HG02759 (cell line): Measurements from ENCODE around the gene LYST.
"Not testable (repeated sequence)": the region's sequence is repeated elsewhere in the genome, so short reads cannot be mapped to it uniquely, and the experiment has no call there.

Experiments used
- ATAC-seq: cut with Tn5 transposase; IDR thresholded peaks from one replicate; pipeline ENCODE4 v1.9.1; 2021; ENCODE audit warnings: mild to moderate bottlenecking, moderate library complexity; ENCODE audit not compliant: unreplicated experiment

The LYST gene

DNA sequence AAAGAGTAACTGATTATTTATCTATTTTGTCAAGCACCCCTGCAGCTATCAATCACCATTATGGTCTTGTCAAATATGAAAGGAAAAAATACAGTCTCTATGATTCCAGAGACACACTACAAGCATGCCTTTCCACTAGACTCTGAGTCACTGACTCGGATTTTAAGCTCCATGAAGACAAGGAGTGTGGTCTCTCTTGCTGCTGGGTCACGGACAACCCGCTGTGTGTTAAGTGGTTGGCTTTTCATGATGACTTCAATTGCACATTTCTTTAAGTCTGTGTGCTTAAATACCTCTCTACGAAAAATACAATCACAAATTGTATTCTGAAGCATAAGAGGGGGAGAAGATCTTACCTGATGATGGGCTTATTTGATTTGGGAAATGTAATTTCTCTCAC, 203.1 kb downstream of the LYST start:
- ATAC-seq: no peak

DNA sequence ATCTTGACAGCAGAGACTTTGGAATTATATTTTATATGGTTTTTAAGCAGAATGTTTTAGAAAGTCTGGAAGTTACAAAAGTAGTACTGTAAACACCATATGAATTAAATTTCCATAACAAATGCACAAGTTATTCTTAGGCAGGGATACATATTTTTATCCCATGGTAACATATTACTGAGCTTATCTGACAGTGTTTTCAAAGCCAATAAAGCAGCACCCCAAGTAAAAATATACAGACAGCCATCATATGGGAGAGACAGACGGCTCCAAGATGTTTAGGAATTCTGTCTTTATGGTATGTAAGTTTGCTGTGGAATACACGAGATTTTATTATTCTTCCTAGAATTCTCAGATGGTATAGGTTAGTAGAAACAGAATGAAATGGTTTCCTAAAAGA, 205.1 kb downstream of the LYST start:
- no peak for ATAC-seq

DNA sequence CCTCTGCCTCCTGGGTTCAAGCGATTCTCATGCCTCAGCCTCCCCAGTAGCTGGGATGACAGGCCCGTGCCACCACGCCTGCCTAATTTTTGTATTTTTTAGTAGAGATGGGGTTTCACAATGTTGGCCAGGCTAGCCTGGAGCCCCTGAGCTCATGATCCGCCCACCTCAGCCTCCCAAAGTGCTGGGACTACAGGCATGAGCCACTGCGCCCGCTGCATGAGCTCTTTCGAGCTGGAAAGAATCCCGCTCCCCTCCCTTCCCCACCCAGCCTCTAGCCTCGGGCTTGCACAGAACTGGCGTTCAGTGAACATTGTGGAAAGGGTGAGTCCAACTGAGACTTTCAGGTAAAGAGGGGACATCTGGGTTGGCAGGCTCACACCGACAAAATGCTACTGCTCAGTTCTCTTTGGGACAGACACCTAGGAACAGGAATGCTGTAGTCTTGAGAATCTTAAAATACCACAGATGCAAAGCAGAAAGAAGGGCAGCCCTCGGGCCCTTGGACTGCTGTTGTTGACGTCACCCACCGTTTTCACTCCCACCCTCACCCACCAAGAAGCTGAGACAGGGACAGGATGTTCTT, 207.4 kb downstream of the LYST start:
- no peak for ATAC-seq

DNA sequence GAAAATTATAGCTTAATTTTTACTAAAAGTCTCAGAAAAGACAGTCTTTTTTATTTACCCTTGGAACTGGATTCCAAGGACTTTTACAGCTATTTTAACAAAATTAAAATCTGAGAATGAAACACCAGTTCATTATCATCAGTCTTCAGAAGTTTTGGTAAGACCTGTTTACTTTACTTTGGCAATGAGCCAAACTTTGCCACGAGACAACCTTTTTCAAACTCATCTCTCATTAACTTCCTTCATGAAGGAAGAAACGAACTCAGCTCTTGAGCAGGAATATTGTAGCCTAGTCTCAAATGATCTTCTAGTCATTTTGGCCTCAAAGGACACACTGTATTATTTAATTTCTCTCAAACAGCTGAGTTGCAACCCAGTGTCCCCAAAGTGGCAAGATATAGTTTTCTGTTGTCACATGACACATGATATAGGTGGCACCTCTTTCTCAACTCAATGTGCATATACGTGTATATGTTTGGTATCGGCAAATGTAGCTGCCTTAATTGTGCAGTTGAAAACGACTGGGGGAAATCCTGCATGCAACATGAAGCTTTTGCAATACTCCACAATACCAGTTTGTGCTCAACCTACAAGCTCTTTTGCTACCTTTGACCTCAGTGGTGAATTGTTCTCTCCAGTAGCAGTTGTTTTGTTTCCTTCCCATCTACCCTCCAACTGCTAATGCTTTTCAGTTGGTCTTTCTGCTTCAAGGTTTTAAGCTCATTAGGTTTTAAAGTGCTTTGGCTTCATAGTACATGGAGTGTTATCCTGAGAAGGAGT, 208.8 kb downstream of the LYST start:
- no peak for ATAC-seq

DNA sequence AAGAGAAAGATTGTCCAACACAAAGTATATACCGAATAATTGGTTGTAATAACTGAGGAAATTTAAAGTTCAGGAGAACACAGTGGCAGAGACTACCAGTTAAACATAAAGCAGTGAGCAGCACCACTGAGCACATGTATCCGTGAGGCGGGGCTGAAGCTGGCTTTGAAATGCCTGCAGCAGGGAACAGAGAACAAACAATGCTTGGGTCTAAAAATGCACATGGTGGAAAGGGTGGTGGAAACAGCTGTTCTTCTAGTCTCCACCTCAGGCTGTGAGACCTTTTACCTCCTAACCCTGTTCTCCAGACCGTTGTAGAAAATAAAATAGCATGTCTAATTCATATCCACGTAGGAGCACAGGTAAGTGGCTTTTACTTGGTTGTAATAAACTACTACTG, 209.4 kb downstream of the LYST start:
- ATAC-seq: no peak

DNA sequence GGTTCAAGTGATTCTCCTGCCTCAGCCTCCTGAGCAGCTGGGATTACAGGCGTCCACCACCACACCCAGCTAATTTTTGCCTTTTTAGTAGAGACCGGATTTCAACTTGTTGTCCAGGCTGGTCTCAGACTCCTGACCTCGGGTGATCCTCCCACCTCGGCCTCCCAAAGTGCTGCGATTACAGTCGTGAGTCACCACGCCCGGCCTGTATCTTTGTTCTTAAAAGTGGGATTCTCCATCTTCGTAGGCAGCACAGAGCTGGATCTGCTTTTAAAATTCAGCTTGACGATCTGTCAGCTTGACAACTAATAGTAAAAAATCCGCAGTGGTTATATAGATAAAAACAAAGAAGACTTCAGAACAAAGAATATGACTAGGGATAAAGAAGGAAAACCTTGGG, 214.3 kb downstream of the LYST start:
- ATAC-seq: no peak

DNA sequence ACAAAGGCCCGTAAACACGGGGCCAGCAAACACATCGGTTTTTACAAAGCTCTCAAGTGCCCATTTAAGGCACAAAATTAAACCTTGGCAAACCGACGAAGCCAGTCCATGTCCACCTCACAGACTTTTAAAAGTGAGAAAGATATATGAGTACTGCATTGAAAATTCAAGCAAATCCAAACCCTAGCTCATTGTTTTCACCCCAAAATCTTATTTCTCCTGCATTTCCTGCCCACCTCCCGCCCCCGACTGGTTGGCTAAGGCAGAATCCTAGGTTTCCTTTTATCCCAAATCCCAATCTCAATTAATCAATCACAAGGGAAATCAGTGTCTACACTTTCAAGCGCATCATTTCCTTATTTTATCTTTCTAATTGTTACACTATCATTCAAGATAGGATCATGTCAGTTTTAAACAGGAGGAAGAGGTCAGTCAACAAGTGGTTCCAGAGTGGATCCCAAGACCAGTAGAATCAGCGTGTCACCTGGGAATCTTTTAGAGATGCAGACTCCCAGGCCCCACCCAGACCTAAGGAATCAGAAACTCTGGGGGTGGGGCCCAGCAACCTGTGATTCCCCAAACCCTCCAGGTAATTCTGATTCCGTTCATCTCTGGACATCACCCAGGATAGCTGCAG, 215.4 kb downstream of the LYST start:
- ATAC-seq: no peak

DNA sequence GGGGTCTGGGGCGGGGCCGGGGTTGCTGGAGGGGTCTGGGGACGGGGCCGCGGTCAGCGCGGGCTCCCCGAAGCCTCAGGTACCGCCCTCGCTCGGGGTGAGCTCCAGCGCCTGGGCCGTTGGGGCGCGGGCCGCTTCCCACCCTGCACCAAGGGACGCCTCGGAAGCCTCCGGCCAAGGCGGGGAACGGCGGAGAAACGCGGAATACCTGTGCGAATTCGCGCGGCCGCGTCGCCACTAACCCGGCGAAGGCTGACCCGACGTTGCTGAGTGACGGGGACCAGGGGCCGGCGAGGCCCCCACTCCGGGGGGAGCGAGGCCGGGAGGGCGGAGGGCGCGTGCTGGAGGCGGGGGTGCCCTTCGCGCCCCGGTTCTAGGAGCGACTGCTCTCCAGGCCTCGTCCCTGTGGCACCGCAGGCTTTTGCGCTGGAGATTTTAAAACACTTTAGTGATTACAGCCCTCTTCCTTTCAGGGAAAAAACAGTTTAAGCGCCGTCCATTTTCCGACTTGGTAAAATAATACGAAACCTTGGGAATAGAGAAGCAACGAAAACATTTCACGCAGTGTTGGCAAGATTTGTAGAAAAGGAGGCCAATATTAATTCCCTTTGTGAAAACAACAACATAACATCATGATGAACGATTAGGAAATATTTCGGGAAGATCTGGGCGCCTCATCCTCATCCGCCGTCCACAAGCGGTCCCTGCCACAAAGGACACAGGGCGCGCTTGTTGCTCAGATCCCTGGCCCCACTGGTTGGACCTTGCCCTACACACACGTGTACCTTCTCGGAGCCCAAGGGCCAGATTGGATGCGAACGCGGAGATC, 216.2 kb downstream of the LYST start:
- ATAC-seq: no peak

DNA sequence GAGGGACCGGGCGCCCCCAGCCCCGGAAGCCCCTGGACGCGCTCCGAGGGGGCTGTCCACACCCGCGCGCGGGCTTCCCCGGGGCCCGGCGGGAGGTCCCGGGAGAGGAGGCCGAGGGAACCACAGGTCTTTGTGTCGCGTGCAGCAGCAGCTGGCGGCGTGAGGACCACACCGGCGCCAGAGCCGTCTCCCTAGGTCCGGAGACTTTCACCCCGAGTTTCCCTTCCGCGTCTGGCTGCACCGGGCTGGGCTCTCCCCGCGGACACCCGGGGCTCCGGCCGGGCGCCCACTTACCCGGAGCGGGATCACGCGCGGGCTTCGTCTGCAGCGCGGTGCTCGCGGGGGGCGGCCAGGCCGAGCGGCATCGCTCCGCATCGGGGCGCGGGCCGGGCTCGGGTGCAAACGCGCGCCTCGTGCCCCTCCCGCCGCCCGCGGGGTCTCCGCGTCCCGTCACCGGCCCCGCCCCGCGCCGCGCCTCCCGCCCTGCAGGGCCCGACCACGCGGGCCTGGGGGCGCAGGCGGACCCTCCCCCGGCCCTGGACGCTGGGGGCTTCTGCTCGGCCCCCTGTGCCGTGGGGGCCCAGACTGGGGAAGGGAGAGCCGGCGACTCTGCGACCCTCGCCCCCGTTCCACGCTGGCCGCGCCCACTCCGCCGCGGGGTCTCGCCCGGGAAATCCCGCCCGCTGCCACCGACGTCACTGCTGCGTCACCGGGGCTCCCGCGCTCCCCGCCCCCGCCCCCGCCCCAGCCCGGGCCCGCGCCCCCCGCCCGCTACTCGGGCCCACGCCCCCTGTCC, 217.1 kb downstream of the LYST start, which contains the start of gene GNG4:
Gene GNG4, minus strand, starts transcription at position 417 of the 796 bp plus-strand sequence. CDS start 65,946 bp downstream, outside the sequence.
- ATAC-seq: peak; percentile 58

DNA sequence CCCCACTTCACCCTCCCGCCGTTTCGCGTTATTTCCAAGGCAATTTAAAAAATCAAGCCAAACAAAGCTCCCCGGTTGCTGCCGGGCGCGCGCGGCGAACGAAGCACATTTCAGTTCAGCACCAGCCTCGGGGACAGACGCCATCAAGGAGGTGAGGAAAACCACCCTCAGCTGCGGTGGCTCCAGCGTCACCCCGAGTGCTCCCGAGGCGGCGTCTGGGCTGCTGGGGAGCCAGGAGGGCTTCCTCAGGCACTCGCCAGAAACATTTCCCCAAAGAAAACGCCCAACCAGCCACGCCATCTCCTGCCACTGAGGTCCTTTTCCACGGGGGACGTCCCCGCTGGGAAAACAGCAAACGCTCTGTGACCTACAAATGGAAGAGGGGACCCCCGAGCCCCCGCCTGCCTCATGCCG, 217.7 kb downstream of the LYST start:
- ATAC-seq: peak; percentile 58

DNA sequence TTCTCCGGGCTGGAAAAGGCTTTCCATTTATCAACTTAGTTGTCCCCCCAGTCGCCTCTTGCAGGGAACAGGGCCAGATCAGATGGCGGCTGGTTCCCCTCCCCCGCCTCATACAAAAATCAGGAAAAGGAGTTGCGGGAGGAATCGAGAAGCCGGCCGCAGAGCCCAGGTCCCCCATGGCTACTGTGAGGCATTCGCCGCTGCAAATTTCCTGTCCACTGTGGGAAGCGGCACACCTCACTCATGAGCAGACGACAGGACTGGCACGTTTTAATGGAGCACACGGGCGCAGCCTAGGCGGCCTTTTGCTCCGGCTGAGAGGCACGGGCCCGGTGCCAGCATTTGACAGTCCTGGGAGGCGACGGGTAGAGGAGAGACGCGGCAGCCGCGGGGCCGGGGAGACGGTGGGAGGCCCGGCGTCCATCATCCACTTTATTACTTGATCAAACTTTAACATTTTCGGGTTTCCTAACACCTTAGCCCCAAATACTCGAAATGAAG, 218.2 kb downstream of the LYST start:
- ATAC-seq: no peak

DNA sequence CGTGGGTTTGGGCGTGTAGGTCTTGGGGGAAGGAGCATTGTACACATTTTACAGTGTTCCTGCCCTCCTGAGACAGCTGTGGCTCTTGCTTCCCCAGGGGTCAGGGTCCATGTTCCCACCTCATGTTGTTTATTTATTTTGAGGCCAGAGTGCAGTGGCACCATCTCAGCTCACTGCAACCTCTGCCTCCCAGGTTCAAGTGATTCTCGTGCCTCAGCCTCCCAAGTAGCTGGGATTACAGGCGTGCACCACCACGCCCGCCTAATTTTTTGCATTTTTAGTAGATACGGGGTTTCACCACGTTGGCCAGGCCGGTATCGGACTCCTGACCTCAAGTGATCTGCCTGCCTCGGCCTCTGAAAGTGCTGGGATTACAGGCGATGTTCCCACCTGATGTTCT, 219.2 kb downstream of the LYST start:
- not testable (repeated sequence) for ATAC-seq

DNA sequence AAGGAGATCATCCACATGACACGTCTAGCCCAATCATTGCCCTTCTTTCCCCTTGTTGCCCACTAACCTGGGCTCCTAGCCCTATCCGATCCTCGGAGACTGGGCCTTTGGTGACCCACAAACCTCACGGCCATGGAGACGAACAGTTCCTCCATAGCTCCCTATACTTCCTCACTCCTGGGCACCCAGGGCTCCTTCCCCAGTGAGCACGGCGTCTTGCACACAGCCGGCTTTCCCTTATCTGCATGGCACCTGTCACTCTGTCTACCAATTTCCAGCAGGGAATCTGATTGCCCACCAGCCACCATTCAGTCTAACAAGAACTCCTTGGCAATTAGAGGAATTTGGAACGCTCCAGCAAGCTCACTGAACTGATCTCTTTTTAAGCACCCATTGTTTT, 220.2 kb downstream of the LYST start:
- ATAC-seq: no peak

DNA sequence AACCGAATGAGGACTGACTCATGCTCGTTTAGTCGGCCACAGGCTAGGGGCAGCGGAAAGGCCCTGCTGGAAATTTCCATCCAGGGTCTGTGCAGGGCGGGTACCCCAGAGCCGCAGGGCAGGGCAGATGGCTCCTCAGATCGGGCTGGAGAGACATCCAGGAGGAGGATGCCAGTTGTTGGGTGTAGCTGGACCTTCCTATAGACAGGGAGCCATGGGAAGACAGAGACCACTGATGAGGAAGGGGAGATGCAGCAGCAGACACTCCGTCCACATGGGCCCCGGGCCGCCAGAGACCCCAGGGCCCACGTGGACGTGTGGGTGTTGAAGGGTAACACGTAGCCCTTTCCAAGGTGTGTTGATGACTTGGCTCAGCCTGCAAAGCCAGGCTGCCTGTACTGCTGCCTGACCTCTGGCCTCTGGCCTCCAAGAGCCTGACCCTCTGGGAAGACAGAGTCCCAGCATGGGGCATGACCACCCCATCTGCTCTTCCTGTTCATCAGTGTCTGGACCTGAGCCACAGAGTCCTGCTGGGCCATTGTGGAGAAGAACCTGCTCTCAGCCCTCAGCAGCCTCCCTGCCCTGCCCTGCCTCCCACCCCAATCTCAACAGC, 221.9 kb downstream of the LYST start:
- no peak for ATAC-seq

DNA sequence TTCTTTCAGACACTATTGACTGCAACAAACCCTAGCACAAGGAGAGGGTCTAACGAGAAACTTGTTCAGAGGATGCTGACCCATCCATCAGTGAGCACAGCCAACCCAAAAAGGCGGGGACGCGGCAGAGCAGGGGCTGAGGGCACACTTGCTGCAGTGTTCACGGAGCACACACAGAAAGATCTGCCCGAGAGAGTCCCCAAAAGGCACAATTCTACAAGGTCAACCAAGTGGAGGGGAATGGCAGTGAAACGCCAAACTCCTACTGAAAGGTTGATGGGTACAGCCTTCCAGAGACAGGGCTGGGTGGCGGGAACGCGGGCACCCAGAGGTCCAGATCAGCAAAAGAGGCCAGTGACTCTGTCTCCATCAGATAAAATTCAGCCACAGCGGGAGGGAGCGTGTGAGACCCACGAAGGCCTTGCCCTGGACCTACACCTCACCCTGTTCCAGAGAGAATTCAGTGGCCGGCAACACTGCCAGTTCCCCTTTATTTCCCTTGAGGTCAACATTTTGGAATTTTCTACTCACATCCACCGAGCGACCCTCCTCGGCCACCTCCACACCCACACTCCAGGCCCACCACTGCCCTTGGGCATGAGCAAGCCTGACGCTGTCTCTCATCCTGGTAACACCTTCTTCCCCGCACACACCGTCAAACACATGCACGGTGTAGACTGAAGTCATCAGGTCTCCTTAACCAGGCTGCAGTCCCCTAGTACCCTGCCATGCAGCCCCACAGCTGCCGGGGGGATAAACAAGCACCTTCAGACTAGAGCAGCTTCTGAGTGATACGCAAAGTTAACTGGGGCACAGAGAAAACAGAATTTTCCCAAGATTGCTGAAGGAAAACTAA, 222.6 kb downstream of the LYST start:
- ATAC-seq: no peak

DNA sequence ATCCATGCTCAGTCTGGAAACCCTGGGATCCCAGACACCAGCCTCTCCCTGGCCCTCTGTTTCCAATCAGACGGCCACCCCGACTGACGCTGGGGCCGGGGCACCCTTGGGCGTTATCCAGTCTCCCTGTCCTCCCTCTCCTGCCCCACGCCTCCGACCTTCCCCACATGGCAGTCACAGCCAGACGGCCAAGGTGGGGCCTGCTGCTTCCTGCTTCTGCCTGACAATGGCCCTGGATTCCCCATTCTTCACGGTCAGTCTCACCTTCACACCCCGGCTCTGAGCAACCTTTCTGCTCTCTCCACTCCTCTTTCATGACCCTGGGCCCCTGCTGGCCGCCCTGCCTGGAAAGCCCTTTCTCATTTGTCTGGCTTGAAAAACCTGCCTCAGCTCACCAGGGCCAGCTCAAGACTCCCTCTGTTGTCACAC, 223.7 kb downstream of the LYST start:
- no peak for ATAC-seq

DNA sequence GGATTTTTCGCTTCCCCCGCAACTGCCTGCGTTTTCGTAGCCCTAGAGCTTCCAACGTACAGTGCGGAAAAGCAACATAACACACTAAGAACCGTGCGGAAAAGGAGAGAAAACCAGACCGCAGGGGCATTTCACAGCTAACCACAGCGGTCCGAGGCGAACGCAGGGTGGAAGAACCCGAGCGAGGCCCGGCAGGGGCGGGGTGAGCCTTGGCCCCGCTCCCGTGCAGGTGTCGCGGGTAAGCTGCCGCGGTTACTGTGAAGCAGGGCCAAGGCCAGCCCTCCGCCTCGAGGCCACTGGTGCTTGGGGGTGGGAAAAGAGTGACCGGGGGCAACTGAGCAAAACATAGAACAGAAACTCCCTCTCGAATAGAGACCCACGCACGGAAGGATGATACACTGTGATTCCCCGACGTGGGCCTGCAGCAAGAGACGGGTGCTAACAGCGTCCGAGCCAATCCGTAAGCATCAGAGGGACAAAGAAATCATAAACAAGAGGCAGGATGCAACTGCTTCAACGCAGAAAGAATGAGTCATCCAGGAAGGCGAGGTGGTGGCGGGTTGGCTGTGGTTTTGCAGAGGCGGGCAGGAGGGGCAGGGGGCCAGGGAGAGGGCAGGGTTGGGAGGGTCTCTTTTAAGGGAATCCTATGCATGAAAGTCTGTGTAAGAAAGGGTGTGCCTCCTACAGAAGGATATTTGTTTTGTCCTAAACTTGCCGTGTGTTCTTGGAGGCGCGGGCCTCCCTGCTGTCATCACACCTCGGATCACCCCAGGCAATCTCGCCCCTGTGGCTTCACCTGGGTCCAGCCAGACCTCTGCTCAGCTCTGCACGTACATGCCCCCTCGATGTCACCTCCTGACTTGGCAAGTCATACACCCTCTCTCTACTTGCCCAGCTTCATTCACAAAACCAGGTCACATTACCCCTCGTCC, 224.4 kb downstream of the LYST start:
- ATAC-seq: peak; percentile 71

DNA sequence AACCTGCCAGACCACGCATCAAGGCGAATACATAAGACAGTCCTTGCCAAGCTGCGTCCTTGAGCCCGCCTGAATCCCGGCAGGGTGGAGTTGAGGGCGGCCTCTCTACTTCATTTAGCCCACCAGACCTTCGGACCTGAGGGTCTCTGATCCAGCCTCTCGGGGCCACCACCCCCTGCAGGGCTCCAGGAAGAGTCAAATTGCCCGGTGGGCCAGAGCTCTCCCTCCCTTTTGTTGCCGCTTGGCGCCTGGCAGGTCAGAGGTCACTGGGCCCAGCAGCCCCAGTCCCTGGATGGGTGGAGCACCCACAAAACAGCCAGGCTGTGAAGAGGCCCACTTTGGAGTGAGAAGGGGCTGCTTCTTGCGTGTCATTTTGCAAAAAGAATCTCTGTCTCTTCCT, 226.1 kb downstream of the LYST start:
- no peak for ATAC-seq
